Right renal cortex interstitium (tissue), 3 donors: ENCODE measurements around the gene OGA. TPM values are rescaled to one million over a fixed set of nuclear protein-coding genes. Genes with fewer than 3 reads are reported as not detected.

Experiments
- DNase-seq, 3 donors: peaks; one replicate each; pipeline ENCODE4 v3.0.0-alpha.2; 2013; ENCODE audit warnings: low read depth in 3 of 3, low spot score in 2 of 3
- polyA plus RNA-seq, 3 donors: library from polyadenylated mRNA; unstranded; fragments of 120-200 nt; gene quantifications; one replicate each; pipeline ENCODE4 v1.2.1, GENCODE V29; 2013; ENCODE audit not compliant: insufficient read length in 3 of 3

Gene OGA
- polyA plus RNA-seq, 3 donors: 120 to 144 (median 140) TPM

DNA sequence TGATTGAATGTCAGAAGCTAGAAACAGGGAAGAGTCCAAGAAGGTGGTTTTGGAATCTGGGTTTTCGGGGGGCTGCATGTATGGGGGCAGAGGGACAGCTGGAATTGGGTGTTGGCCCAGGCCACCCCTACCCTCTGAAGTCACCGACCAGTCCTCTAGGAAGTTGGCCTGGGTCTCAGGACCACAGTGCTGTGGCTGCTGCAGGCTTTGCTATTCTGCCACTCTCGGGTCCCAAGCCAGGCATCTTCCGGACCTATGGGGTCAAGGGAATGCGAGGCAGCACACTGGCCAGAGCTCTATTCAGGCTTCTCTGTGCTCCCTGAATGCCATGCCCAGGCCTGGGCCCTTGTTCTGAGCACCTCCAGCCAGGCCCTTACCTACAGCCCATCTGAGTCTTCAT is 55.5 kb downstream of the OGA start:
- DNase-seq: no peak

- no peak for DNase-seq
Measured at GRCh38 chr10:101761226-101761625, 57.0 kb downstream of the OGA start.

GRCh38 chr10:101760510-101760909 is 57.7 kb downstream of the OGA start:
- no peak for DNase-seq

DNA sequence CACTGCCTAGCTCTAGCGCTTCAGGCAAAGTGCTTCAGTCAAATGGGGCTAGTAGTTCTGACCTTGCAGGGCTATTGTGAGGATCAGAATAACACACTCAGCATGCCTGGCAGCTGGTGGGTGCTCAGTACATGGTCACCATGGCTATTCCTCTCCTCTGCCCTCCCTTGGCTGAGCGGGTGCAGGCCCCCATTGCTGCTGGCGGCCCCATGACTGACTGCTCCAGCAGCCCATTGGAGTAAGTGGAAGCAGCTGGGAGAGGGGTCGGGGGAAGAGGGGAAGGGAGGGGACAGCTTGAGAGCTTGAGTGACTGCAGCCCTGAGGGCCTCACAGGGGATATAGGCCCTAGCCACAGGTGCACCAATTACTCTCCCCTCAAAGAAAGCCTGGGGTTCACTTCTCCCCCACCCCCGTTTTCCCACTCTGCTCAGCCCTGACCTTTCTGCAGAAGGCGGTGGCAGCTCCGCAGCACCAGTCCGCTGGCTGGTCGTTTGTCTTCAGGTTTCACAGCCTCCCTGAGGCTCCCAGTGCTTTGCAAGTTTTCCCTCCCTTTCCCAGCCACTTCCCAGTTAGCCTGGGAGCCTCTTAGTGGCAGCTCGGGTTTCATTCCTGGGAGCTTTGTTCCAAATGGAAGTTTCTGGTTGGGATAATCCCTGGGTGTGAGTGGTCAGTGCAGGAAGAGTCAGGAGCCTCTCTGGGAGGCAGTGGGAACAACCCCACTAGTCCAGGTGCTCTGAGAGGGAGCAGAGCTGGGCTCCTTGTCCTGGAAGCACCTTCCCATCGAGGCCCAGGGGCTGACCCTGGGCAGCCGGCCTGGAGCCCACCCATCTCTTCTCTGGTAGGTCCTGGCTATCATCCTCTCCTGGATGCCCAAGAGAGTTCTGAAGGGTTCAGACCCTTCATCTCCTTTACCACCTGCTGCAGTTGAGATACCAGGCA is 58.7 kb downstream of the OGA start:
- no peak for DNase-seq

DNA sequence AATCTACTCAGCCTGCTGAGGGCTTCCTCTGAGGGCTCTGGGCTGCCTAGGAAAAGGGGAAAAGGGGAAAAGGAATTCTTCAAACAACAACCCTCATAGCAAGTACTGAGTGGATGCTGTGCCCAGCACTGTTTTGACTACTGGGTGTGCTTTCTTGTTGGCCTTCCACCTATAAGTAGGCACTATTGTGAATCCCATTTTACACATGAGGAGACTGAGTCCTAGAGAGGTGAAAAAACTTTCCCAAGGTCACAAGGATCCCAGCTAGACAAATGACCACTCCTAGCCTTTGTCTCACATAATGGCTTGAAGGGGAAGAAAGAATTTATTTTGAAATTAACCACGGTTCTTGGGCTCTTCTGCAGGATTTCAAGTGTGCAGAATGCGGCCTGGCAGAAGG is 59.4 kb downstream of the OGA start:
- DNase-seq: no peak

- DNase-seq: no peak
Measured at GRCh38 chr10:101752241-101752640, 66.0 kb downstream of the OGA start.

DNA sequence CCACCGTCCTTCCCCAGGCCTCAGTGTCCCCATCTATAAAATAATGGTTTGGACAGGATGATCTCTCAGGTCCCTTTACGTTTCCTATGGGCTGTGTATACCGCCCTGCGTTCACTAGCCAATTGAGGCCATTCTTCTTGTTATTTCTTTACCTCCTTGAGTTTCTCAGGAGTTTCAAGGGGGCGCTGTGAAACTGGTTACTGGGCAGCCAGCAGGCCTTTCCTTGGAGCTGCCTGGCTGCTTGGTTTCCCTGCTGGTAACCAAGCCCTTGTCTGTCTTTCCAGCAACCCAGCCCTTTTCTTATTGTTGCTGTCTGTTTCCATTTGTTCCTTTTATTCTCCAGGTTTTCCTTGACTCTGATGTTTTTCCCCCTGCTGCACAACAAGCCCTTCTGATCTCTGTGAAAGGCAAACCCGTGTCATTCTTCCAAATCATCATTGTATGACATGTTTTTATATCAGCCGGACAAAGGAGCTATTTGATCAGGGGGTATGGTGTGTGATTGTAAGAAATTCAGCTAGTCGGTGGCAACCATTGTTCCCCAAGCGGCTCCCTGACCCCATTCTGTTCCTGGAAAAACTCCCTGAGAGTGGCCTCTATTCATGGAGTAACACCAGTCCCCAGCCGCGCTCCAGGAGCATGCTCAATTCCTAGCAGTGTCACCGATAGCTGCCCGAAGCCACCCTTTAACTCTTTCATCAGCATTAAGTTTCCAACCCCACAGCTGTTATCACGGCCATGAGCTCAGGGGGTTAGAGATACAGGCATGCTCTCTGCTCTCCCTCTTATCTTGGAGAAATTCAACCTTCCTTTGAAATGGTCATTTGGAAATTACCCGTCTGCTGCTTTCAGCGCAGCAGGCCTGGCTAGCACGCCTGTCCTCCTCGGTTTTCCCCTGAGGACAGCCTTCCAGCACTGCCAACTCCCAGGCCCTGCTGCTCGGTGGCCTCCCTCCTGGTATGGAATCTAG is 68.9 kb downstream of the OGA start:
- no peak for DNase-seq

- no peak for DNase-seq
Measured at GRCh38 chr10:101748496-101748895, 69.7 kb downstream of the OGA start.

GRCh38 chr10:101745074-101745696 is 73.1 kb downstream of the OGA start:
- no peak for DNase-seq

DNA sequence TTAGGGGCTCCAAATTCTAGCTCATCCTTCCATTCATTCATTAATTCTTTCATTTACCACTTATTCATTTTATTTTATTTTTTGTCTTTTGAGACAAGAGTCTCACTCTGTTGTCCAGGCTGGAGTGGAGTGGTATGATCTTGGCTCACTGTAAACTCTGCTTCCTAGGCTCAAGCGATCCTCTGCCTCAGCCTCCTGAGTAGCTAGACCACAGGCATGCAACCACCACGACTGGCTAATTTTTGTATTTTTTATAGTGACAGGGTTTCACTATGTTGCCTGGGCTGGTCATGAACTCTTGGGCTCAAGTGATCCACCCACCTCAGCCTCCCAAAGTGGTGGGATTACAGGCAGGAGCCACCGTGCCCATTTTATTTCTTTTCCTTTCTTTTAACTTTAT is 74.0 kb downstream of the OGA start:
- no peak for DNase-seq

GRCh38 chr10:101741938-101742337 is 76.3 kb downstream of the OGA start:
- DNase-seq: no peak

- DNase-seq: no peak
Measured at GRCh38 chr10:101736666-101737065, 81.6 kb downstream of the OGA start.

Other genes starting within 250 kb of the OGA start
- gene POLL, start 230.2 kb downstream of the OGA start, polyA plus RNA-seq: 10 to 100 TPM; 25.7 to 33.1 (median 29.2) TPM
- gene DPCD, start 230.1 kb downstream of the OGA start, polyA plus RNA-seq: 10 to 100 TPM; 45.4 to 48.3 (median 47.8) TPM
- gene FBXW4, start 123.3 kb downstream of the OGA start, polyA plus RNA-seq: 10 to 100 TPM; 53.9 to 59.7 (median 57.4) TPM
- gene FGF8, start 42.3 kb downstream of the OGA start, polyA plus RNA-seq: 1 to 10 TPM; 5.4 to 7.3 (median 7.3) TPM
- 10 to 100 TPM; 54.1 to 67.9 (median 57.8) TPM for gene NPM3, start 35.0 kb downstream of the OGA start, polyA plus RNA-seq
- 1 to 10 TPM; 2.4 to 4.0 (median 3.6) TPM for gene KCNIP2, start 25.4 kb upstream of the OGA start, polyA plus RNA-seq
- gene ARMH3, start 237.7 kb upstream of the OGA start, polyA plus RNA-seq: 10 to 100 TPM; 19.1 to 20.6 (median 20.1) TPM
- gene HPS6, start 246.9 kb upstream of the OGA start, polyA plus RNA-seq: 10 to 100 TPM; 10.0 to 12.5 (median 11.2) TPM